Measurements from ENCODE around the gene CIPC.
A peak's percentile ranks its signal among the peaks of the same experiment; 100 is the strongest.

CIPC gene

DNA sequence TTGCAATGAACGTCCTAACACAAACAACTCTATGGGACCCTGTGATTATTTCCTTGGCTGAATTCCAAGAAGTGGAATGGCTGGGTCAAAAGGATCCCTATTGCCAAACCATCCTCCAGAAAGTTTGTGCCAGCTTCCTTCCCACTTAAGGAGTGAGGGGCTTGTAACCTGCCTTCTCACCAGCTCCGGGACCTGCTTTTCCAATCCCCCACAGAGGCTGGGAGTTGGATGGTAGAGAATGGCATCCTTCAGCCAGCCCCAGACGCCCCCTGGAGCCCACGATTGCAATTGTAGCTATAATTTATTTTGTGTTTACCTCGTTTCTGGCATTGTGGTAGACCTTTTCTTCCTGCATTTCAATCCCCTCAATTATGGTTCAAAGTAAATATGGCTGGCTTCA lies 53.2 kb downstream of the CIPC start:
- no peak overlapping the region for H3K27ac ChIP-seq
- TF ChIP-seq, protein P1, sequence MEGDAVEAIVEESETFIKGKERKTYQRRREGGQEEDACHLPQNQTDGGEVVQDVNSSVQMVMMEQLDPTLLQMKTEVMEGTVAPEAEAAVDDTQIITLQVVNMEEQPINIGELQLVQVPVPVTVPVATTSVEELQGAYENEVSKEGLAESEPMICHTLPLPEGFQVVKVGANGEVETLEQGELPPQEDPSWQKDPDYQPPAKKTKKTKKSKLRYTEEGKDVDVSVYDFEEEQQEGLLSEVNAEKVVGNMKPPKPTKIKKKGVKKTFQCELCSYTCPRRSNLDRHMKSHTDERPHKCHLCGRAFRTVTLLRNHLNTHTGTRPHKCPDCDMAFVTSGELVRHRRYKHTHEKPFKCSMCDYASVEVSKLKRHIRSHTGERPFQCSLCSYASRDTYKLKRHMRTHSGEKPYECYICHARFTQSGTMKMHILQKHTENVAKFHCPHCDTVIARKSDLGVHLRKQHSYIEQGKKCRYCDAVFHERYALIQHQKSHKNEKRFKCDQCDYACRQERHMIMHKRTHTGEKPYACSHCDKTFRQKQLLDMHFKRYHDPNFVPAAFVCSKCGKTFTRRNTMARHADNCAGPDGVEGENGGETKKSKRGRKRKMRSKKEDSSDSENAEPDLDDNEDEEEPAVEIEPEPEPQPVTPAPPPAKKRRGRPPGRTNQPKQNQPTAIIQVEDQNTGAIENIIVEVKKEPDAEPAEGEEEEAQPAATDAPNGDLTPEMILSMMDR (IDR thresholded peaks at IDR 0.05; ENCODE audit: low read depth, low read length, missing control alignments) = peak; percentile 81
- no peak for DNase-seq
- H3K36me3 ChIP-seq (replicated peaks) = no peaks in the 10 kb centered on the region
- in situ Hi-C loops (cut with HindIII; ENCODE audit: low pct_ligation_motif_present, low sequenced_read_pairs) = no loop called here
- peaks cover 23% of the 10 kb centered on the region for H3K27me3 ChIP-seq (replicated peaks)
- no peak overlapping the region for H3K4me3 ChIP-seq (ENCODE audit: low read depth, low read length)

DNA sequence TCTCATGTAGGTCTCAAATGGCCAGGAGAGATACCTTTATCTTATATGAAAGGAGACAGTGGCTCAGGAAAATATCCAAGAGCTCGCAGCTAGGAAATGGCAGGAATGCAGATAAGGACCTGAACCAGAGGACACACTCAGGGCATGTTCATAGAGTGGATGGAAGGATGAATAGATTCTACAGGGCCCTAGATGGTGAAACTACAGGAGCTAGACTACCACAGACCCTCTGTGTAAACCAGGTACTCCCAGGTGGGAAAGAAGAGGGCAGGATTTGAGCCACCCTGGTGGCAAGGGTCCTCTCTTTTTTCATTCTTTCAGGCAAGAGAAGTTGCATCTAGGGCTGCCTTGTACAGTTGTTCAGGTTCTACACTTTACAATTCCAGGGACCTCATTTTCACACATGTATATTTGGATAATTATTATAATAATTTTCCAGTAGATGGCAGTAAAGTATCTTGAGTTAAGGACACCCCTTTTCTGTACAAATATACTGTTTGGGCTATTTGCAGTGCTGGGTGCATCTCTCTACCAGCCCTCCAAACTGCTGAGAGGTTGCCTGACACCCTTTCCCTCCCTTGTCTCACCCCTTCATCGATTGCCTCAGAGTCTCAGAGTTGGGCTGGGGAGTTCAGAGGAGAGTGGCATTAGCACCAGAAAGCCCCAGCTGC lies 54.0 kb downstream of the CIPC start:
- H3K36me3 ChIP-seq (replicated peaks) = no peaks in the 10 kb centered on the region
- H3K4me3 ChIP-seq (ENCODE audit: low read depth, low read length) = no peak overlapping the region
- no peak overlapping the region for H3K27ac ChIP-seq
- in situ Hi-C loops (cut with HindIII; ENCODE audit: low pct_ligation_motif_present, low sequenced_read_pairs) = no loop called here
- H3K27me3 ChIP-seq (replicated peaks) = peaks cover 15% of the 10 kb centered on the region
- TF ChIP-seq, protein P1 (IDR thresholded peaks at IDR 0.05; ENCODE audit: low read depth, low read length, missing control alignments) = peak; percentile 9
- no peak for DNase-seq

DNA sequence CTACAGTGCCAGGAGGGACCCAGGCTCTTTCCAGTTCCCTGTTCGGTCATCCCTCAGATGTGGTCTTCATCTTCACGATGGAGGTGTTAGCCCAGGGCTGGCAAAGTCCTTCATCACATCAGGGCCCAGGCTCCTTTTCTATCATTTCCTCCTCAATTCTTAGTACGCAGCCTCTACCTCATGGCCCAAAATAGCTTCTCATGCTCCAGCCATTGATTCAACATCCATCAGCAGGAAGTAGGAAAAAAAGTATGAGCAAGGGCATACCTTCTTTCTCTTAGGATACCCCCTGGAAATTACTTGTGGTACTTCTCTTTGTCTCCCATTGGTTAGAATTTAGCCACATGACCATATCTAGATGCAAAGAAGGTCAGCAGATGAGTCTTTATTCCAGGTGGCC lies 55.7 kb downstream of the CIPC start:
- H3K4me3 ChIP-seq (ENCODE audit: low read depth, low read length) = no peak overlapping the region
- TF ChIP-seq, protein P1 (IDR thresholded peaks at IDR 0.05; ENCODE audit: low read depth, low read length, missing control alignments) = no peak

DNA sequence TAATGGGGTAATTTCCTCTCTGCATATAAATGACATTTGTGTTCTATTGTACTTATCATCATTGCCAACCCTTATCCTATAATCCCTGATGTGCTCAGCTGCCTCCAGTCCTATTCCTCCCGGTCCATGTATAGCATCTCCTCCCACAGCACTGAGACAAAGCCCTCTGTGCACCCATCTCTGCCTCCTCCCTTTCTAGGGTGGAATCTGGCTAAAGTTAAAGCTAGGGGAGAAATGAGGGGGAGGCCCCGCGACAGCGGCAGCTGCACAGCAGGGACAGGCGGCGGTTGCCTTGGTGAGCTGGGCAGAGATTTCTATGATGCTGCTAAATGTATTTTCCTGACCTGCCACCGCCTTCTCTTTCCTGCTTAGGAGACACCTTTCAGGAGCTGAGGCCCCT lies 56.4 kb downstream of the CIPC start:
- H3K36me3 ChIP-seq (replicated peaks) = no peaks in the 10 kb centered on the region
- peaks cover 11% of the 10 kb centered on the region for H3K27me3 ChIP-seq (replicated peaks)
- TF ChIP-seq, protein P1 (IDR thresholded peaks at IDR 0.05; ENCODE audit: low read depth, low read length, missing control alignments) = no peak
- in situ Hi-C loops (cut with HindIII; ENCODE audit: low pct_ligation_motif_present, low sequenced_read_pairs) = no loop called here
- DNase-seq = no peak
- H3K4me3 ChIP-seq (ENCODE audit: low read depth, low read length) = no peak overlapping the region
- H3K27ac ChIP-seq = no peak overlapping the region

More for the DNA sequence above, 55.7 kb downstream of the CIPC start:
- Histone ChIP-seq H3K27ac (no peak overlapping the region), H3K36me3 (replicated peaks) (no peaks in the 10 kb centered on the region), H3K27me3 (replicated peaks) (peaks cover 11% of the 10 kb centered on the region)
- in situ Hi-C loops (cut with HindIII; ENCODE audit: low pct_ligation_motif_present, low sequenced_read_pairs) = no loop called here
- DNase-seq = no peak

DNA sequence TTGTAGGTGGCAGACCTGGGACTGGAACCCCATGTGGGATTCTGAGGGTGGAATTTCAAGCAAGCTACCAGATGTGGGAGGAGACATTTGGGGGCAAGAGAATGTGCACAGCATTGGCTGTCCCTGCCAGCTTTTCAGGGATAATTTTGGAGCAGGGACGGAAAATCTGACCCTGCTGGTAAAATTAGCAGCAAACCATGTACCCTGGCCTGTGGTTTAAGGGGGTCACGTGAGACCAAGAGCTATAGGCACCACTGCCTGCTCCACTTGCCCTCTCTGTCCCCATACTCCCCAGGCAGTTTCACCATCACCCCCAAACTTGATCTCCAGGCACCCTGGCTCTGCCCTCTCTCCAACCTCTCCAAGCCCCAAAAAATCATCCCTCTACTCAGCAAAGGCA lies 57.0 kb downstream of the CIPC start:
- Histone ChIP-seq H3K27ac (no peak overlapping the region), H3K27me3 (replicated peaks) (peaks cover 9% of the 10 kb centered on the region), H3K36me3 (replicated peaks) (no peaks in the 10 kb centered on the region), H3K4me3 (ENCODE audit: low read depth, low read length) (no peak overlapping the region)
- no peak for DNase-seq
- TF ChIP-seq, protein P1 (IDR thresholded peaks at IDR 0.05; ENCODE audit: low read depth, low read length, missing control alignments) = no peak
- in situ Hi-C loops (cut with HindIII; ENCODE audit: low pct_ligation_motif_present, low sequenced_read_pairs) = no loop called here

DNA sequence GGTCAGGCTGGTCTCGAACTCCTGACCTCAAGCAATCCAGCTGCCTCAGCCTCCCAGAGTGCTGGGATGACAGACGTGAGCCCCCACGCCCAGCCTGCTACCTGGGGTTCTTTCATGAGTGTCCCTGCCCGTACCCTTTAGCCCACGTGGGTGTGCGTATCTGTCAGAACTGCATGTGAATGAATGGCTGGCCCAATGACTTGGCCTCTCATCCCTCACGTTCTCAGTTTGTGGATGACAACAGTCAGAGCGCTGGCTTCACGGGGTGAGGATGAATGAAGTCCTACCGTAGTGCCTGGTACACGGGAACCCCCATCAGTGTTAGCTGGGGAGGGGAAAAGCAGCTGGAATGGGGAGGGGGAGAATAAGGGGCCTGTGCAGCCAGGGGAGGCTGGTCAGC lies 59.7 kb downstream of the CIPC start:
- no peak overlapping the region for H3K27ac ChIP-seq
- H3K4me3 ChIP-seq (ENCODE audit: low read depth, low read length) = no peak overlapping the region
- H3K36me3 ChIP-seq (replicated peaks) = no peaks in the 10 kb centered on the region
- peaks cover 10% of the 10 kb centered on the region for H3K27me3 ChIP-seq (replicated peaks)
- TF ChIP-seq, protein P1 (IDR thresholded peaks at IDR 0.05; ENCODE audit: low read depth, low read length, missing control alignments) = no peak
- DNase-seq = no peak
- in situ Hi-C loops (cut with HindIII; ENCODE audit: low pct_ligation_motif_present, low sequenced_read_pairs) = no loop called here

Measured in brain microvascular endothelial cell (primary cell).